Heart left ventricle (tissue), 13 donors: ENCODE data around the gene KCNMA1.

Experiments used
- CTCF ChIP-seq, 12 donors: fragments of 200-600 bp; sonication (generic) in 4 of 12; IDR thresholded peaks; one replicate each; pipeline versions ENCODE4 v1.5.0 to v1.8.0; 2018 to 2022; ENCODE audit warnings: antibody characterized with exemption in 12 of 12, mild to moderate bottlenecking in 5 of 12
- POLR2A ChIP-seq, 2 donors: fragments of 450-650 bp; IDR thresholded peaks; one replicate each; pipeline ENCODE4 v1.6.1; 2017; ENCODE audit warnings: antibody characterized with exemption in 2 of 2, mild to moderate bottlenecking in 2 of 2, moderate library complexity in 2 of 2
- donor health status: ischemic (EF 13 %, LVEDD 7.1; RV severe dilation, severe dysfunction).
- donor health status: DM: no; HTN: yes; CAD: no.
- donor health status: DM: no; HTN: no; CAD: no.
- donor health status: ischemic (EF 25% LVEDD 6.9; RV normal size, moderate dysfunction).
- donor health status: ischemic (EF 25% LVEDD 5.7; RV mildly dilated, moderate dysfunction).
- donor health status: ischemic (EF 35%, LVEDD 5.7; RV mildly dilated, moderate dysfunction).
- donor health status: nonischemic (EF 11% LVEDD 7.7; RV severe dilation, severe dysfunction).
- donor health status: DM: yes; HTN: yes; CAD: no.
- donor health status: PGD.
- donor health status: ischemic (EF 29% LVEDD 5.4; RV normal size, mild dysfunction).
- donor health status: nonischemic (EF 23%, LVEDD 6.1; RV moderate dilation, normal function).

GRCh38 chr10:77561991-77562390 lies 75.6 kb downstream of the KCNMA1 start:
- TF ChIP-seq CTCF (IDR thresholded peaks at IDR 0.05) (no peak), POLR2A (IDR thresholded peaks at IDR 0.05) (no peak)
